Astrocyte (in vitro differentiated cells and primary cell): ENCODE measurements around the gene ACTC1. TPM values are rescaled to one million over a fixed set of nuclear protein-coding genes. Genes with fewer than 3 reads are reported as not detected.

Source experiments
- DNase-seq: peaks from one replicate; pipeline ENCODE4 v3.0.0-alpha.2; 2010; ENCODE audit warnings: low read depth
- FAIRE-seq: peaks from 2 replicates; lab custom pipeline; 2011; peaks lifted over from hg19 to GRCh38; lab: Jason Lieb, UNC
- H2AFZ ChIP-seq: 2 replicates; pipeline ENCODE4 v1.6.0; 2012; ENCODE audit warnings: low read depth, low read length, inconsistent platforms
- H3K27ac ChIP-seq: 2 replicates; pipeline ENCODE4 v1.5.1; 2011; ENCODE audit warnings: low read depth, low read length, inconsistent platforms
- H3K27me3 ChIP-seq: 2 replicates; pipeline ENCODE4 v1.6.0; 2011; ENCODE audit warnings: low read length, inconsistent platforms; ENCODE audit not compliant: insufficient read depth
- H3K36me3 ChIP-seq: 2 replicates; pipeline ENCODE4 v1.5.1; 2011; ENCODE audit warnings: low read length, inconsistent platforms; ENCODE audit not compliant: insufficient read depth
- H3K4me1 ChIP-seq: 2 replicates; pipeline ENCODE4 v1.5.1; 2011; ENCODE audit warnings: low read length, inconsistent platforms; ENCODE audit not compliant: insufficient read depth
- H3K4me2 ChIP-seq: 2 replicates; pipeline ENCODE4 v1.6.0; 2012; ENCODE audit warnings: low read length, inconsistent platforms
- H3K4me3 ChIP-seq: 2 replicates; pipeline ENCODE4 v1.5.1; 2011; ENCODE audit warnings: low read depth, mild to moderate bottlenecking, low read length, inconsistent platforms; ENCODE audit not compliant: insufficient read depth
- H3K79me2 ChIP-seq: 2 replicates; pipeline ENCODE4 v1.6.0; 2012; ENCODE audit warnings: mild to moderate bottlenecking, low read length, inconsistent platforms; ENCODE audit not compliant: insufficient read depth
- H3K9ac ChIP-seq: 2 replicates; pipeline ENCODE4 v1.6.0; 2012; ENCODE audit warnings: mild to moderate bottlenecking, low read length, inconsistent platforms
- H3K9me3 ChIP-seq: 2 replicates; pipeline ENCODE4 v1.5.1; 2012; ENCODE audit warnings: low read depth, mild to moderate bottlenecking, low read length, inconsistent platforms; ENCODE audit not compliant: insufficient read depth
- H4K20me1 ChIP-seq: 2 replicates; pipeline ENCODE4 v1.6.0; 2012; ENCODE audit warnings: low read length, inconsistent platforms; ENCODE audit not compliant: insufficient read depth
- H3K27ac Mint-ChIP-seq: one replicate; pipeline ENCODE4 v1.8.0; 2021; ENCODE audit warnings: mild to moderate bottlenecking, mixed read lengths; ENCODE audit not compliant: unreplicated experiment
- H3K27me3 Mint-ChIP-seq: one replicate; pipeline ENCODE4 v1.8.0; 2021; ENCODE audit warnings: low read depth, mixed read lengths; ENCODE audit not compliant: unreplicated experiment
- H3K36me3 Mint-ChIP-seq: one replicate; pipeline ENCODE4 v1.8.0; 2021; ENCODE audit warnings: low read depth, mixed read lengths; ENCODE audit not compliant: unreplicated experiment
- H3K4me1 Mint-ChIP-seq: one replicate; pipeline ENCODE4 v1.8.0; 2021; ENCODE audit warnings: low read depth, mixed read lengths; ENCODE audit not compliant: unreplicated experiment
- H3K4me3 Mint-ChIP-seq: one replicate; pipeline ENCODE4 v1.8.0; 2021; ENCODE audit warnings: mild to moderate bottlenecking, moderate library complexity, mixed read lengths; ENCODE audit not compliant: unreplicated experiment
- H3K9me3 Mint-ChIP-seq: one replicate; pipeline ENCODE4 v1.8.0; 2021; ENCODE audit warnings: mild to moderate bottlenecking, mixed read lengths; ENCODE audit not compliant: unreplicated experiment
- EZH2 ChIP-seq: IDR thresholded peaks from 2 replicates; pipeline ENCODE4 v1.6.1; 2012; ENCODE audit warnings: mild to moderate bottlenecking, low read length, inconsistent platforms; ENCODE audit not compliant: insufficient read depth
- total RNA-seq: library from RNA; stranded (reverse); gene quantifications from 2 replicates; pipeline ENCODE4 v1.2.1, GENCODE V29; 2021
- TF ChIP-seq, protein P1 (sequence below): IDR thresholded peaks from 2 replicates; pipeline ENCODE4 v1.5.1; 2011; ENCODE audit warnings: low read depth, mild to moderate bottlenecking, inconsistent platforms, low read length, moderate library complexity; ENCODE audit not compliant: insufficient read depth

ACTC1 gene
- total RNA-seq, 1 donor from 2014 or later = 942 TPM

- Histone ChIP-seq H3K4me3 (no peak overlapping the region), H3K79me2 (no peaks in the 10 kb centered on the region), H3K36me3 (no peaks in the 10 kb centered on the region), H4K20me1 (no peaks in the 10 kb centered on the region), H2AFZ (no peak overlapping the region), H3K9ac (no peak overlapping the region), H3K4me2 (no peak overlapping the region), H3K4me1 (peaks cover 3% of the 10 kb centered on the region), H3K27me3 (peaks cover 3% of the 10 kb centered on the region), H3K27ac (no peak overlapping the region), H3K9me3 (no peaks in the 10 kb centered on the region)
- DNase-seq (no peak), FAIRE-seq (no peak)
- H3K36me3 Mint-ChIP-seq = no peaks in the 10 kb centered on the region
- no peak overlapping the region for H3K27ac Mint-ChIP-seq
- H3K4me3 Mint-ChIP-seq = no peak overlapping the region
- H3K4me1 Mint-ChIP-seq = peaks cover 23% of the 10 kb centered on the region
- H3K9me3 Mint-ChIP-seq = peaks cover 7% of the 10 kb centered on the region
- H3K27me3 Mint-ChIP-seq = no peaks in the 10 kb centered on the region
- TF ChIP-seq, protein P1, sequence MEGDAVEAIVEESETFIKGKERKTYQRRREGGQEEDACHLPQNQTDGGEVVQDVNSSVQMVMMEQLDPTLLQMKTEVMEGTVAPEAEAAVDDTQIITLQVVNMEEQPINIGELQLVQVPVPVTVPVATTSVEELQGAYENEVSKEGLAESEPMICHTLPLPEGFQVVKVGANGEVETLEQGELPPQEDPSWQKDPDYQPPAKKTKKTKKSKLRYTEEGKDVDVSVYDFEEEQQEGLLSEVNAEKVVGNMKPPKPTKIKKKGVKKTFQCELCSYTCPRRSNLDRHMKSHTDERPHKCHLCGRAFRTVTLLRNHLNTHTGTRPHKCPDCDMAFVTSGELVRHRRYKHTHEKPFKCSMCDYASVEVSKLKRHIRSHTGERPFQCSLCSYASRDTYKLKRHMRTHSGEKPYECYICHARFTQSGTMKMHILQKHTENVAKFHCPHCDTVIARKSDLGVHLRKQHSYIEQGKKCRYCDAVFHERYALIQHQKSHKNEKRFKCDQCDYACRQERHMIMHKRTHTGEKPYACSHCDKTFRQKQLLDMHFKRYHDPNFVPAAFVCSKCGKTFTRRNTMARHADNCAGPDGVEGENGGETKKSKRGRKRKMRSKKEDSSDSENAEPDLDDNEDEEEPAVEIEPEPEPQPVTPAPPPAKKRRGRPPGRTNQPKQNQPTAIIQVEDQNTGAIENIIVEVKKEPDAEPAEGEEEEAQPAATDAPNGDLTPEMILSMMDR = no peak
- TF ChIP-seq EZH2 = no peak
These were observed 8.8 kb upstream of the ACTC1 start for GRCh38 chr15:34804113-34804512.

DNA sequence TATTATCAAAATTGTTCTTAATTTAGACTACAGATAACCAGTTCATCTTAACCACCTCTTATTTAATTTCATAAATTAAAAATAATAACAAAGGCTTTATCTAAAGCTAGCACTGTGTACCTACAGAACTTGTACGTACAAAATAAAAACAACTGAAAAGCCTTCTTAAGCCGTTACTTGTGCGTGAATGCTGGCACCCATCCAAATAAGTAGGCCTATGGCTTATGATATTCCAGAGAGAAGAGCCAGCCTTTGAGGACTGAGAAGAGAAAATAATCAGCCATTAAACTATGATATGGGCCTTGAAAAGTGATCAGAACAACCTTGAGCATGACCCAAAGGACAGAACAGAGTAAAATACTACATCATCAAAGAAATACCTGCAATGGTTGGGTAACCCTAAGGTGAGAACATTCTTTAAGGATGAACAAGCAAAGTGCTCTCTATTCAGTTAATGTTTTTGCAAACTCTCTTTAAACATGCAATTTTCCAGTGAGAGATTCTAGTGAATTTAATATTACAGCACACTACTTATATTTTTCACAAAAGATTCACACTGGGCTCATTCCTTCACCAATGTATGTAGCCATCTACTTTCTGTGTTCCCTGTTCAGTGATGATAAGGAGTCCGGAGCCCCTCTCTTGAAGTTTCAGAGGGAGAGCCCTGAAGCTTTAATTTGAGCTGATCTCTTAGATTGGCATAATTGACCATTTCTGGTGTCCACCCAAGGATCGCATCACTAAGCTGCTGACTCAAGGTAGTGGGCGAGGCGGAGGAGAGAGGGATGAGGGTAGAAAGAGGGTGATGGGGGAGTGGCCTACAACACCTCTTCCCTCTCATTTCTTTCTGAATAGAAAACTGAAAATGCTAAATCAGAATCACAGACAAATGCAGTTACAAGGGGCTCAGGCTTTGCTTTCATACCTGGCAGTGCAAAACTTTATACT lies 7.7 kb upstream of the ACTC1 start:
- no peaks in the 10 kb centered on the region for H3K27me3 Mint-ChIP-seq
- no peak overlapping the region for H3K27ac Mint-ChIP-seq
- H3K9me3 Mint-ChIP-seq = peaks cover 7% of the 10 kb centered on the region
- Histone ChIP-seq H3K27me3 (peaks cover 3% of the 10 kb centered on the region), H3K9me3 (no peaks in the 10 kb centered on the region), H3K27ac (no peak overlapping the region), H3K4me1 (peaks cover 3% of the 10 kb centered on the region), H2AFZ (no peak overlapping the region), H3K36me3 (no peaks in the 10 kb centered on the region), H3K9ac (no peak overlapping the region), H4K20me1 (no peaks in the 10 kb centered on the region), H3K4me2 (no peak overlapping the region), H3K4me3 (no peak overlapping the region), H3K79me2 (no peaks in the 10 kb centered on the region)
- no peak overlapping the region for H3K4me3 Mint-ChIP-seq
- FAIRE-seq (no peak), DNase-seq (no peak)
- H3K4me1 Mint-ChIP-seq = peaks cover 19% of the 10 kb centered on the region
- TF ChIP-seq, protein P1 = no peak
- TF ChIP-seq EZH2 = no peak
- no peaks in the 10 kb centered on the region for H3K36me3 Mint-ChIP-seq

- peaks cover 3% of the 10 kb centered on the region for H3K4me1 ChIP-seq
- DNase-seq (no peak), FAIRE-seq (no peak)
- H3K9me3 ChIP-seq = no peaks in the 10 kb centered on the region
- H3K27me3 Mint-ChIP-seq = no peaks in the 10 kb centered on the region
- peaks cover 3% of the 10 kb centered on the region for H3K27me3 ChIP-seq
- no peak for TF ChIP-seq EZH2
- TF ChIP-seq, protein P1 = no peak
- peaks cover 4% of the 10 kb centered on the region for H3K9me3 Mint-ChIP-seq
- H3K4me3 ChIP-seq = no peak overlapping the region
- no peak overlapping the region for H3K4me3 Mint-ChIP-seq
- no peak overlapping the region for H3K9ac ChIP-seq
- H3K36me3 ChIP-seq = no peaks in the 10 kb centered on the region
- no peak overlapping the region for H3K27ac Mint-ChIP-seq
- no peaks in the 10 kb centered on the region for H4K20me1 ChIP-seq
- H3K36me3 Mint-ChIP-seq = no peaks in the 10 kb centered on the region
- peaks cover 19% of the 10 kb centered on the region for H3K4me1 Mint-ChIP-seq
- no peak overlapping the region for H3K27ac ChIP-seq
- no peak overlapping the region for H3K4me2 ChIP-seq
- no peak overlapping the region for H2AFZ ChIP-seq
- H3K79me2 ChIP-seq = no peaks in the 10 kb centered on the region
These were observed 7.0 kb upstream of the ACTC1 start for GRCh38 chr15:34802371-34802770.
